Measurements from ENCODE around the gene SVBP. TPM values are rescaled to one million over a fixed set of nuclear protein-coding genes. Genes with fewer than 3 reads are reported as not detected.

Gene SVBP
- total and polyA plus RNA-seq, 2 of the 8 experiments (the other 6 are each of a cell fraction or from before 2014, with no cell fraction given) = 29.7 to 30.2 TPM

DNA sequence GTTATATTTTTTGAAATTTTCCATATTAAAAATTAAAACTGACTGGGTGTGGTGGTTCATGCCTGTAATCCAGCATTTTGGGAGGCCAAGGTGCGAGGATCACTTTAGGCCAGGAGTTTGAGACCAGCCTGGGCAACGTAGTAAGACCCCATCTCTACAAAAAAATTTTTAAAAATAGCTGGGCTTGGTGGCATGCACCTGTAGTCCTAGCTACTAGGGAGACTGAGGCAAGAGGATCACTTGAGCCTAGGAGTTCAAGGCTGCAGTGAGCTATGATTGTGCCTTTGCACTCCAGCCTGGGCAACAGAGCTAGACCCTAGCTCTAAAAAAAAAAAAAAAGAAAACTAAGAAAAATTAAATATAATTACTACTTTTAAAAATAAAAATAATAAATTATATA is 4.5 kb upstream of the SVBP start:
- no peak overlapping the region for H2BK12ac ChIP-seq (ENCODE audit: low read depth, low read length)
- FAIRE-seq (no peak), DNase-seq (ENCODE audit: low read depth in 1 of 2, low spot score in 2 of 2) (no peak)
- no peak overlapping the region for H3K4ac ChIP-seq (replicated peaks; ENCODE audit: insufficient read length, low read depth, low read length)
- no peak overlapping the region for H3K27ac ChIP-seq (ENCODE audit: low read depth, low read length)
- peaks cover 0 to 2% of the 10 kb centered on the region in 2 experiments for H4K20me1 ChIP-seq (replicated peaks in 1 of 2; ENCODE audit: control insufficient read depth in 1 of 2, insufficient read depth in 2 of 2, low read length in 2 of 2)
- H3K9ac ChIP-seq (replicated peaks in 1 of 4; ENCODE audit: extremely low read depth in 1 of 4, low read depth in 3 of 4, low read length in 3 of 4) = no peak overlapping the region
- 87% methylated on average over 2 of the region's 2 CpGs; no CpG with 5 or more reads in 1 of the 2 experiments for WGBS, 2 experiments (ENCODE audit: extremely low coverage in 1 of 2, insufficient coverage in 1 of 2, insufficient read length in 1 of 2, insufficient replicate concordance in 2 of 2, low coverage in 1 of 2, low lambda C conversion rate in 2 of 2, missing lambda C conversion rate in 1 of 2)
- no peak overlapping the region for H2BK120ac ChIP-seq (replicated peaks; ENCODE audit: low read depth, low read length)
- ChIA-PET CTCF (ENCODE audit: partially characterized antibody) (interaction anchor here (1.2 to 2.9 kb wide), 3 partner anchors 13 to 251 kb away, joined by 3 to 7 read pairs (median 3); no protein-coding TSS in a partner anchor), POLR2A (ENCODE audit: partially characterized antibody) (interaction anchor here (1.1 to 5.5 kb wide), 4 partner anchors 13 to 55 kb away, joined by 3 to 21 read pairs (median 4); partner anchors contain the start of genes C1orf50, P3H1 and ZNF691)
- no peak overlapping the region for H4K8ac ChIP-seq (ENCODE audit: extremely low read depth, insufficient read depth, low read length)
- H3K23me2 ChIP-seq (ENCODE audit: low read depth, low read length) = peaks cover 3% of the 10 kb centered on the region; the same call in 1 of the 2 replicates
- H3K79me1 ChIP-seq (ENCODE audit: low read depth, low read length) = no peaks in the 10 kb centered on the region
- H2BK5ac ChIP-seq (ENCODE audit: low read depth, low read length) = no peak overlapping the region
- H2AFZ ChIP-seq (ENCODE audit: low read length) = no peak overlapping the region
- H3K4me3 ChIP-seq (ENCODE audit: extremely low read depth in 1 of 4, insufficient read depth in 2 of 4, low read depth in 3 of 4, low read length in 4 of 4) = no peak overlapping the region
- no peak overlapping the region for H4K5ac ChIP-seq (ENCODE audit: insufficient read length, low read depth, low read length)
- H3K36me3 ChIP-seq (ENCODE audit: control insufficient read depth in 2 of 4, insufficient read depth in 4 of 4, low read length in 3 of 4) = no peaks in the 10 kb centered on the region
- no peaks in the 10 kb centered on the region for H3K79me2 ChIP-seq (ENCODE audit: control insufficient read depth in 1 of 2, insufficient read depth in 2 of 2, low read length in 2 of 2)
- H4K91ac ChIP-seq (replicated peaks; ENCODE audit: insufficient read length, low read length) = no peak overlapping the region
- H3K14ac ChIP-seq (ENCODE audit: insufficient read length) = no peak overlapping the region
- H3K9me3 ChIP-seq (ENCODE audit: insufficient read depth in 2 of 2, low read depth in 1 of 2, low read length in 1 of 2) = no peaks in the 10 kb centered on the region
- H2AK5ac ChIP-seq (ENCODE audit: low read depth, low read length) = no peak overlapping the region
- no peak overlapping the region for H3K18ac ChIP-seq (ENCODE audit: extremely low read depth, low read length)
- no peaks in the 10 kb centered on the region for H3K27me3 ChIP-seq (replicated peaks in 1 of 4; ENCODE audit: control insufficient read depth in 3 of 4, extremely low read depth in 1 of 4, insufficient read depth in 3 of 4, low read length in 3 of 4)
- no peak overlapping the region for H3K56ac ChIP-seq (replicated peaks; ENCODE audit: insufficient read length, low read depth, low read length)
- peaks cover 0 to 5% (median 1%) of the 10 kb centered on the region in 4 experiments; a peak in 4 of 7 replicates for H3K4me1 ChIP-seq (replicated peaks in 1 of 4; ENCODE audit: control insufficient read depth in 3 of 4, insufficient read depth in 4 of 4, low read length in 3 of 4)
- H3K4me2 ChIP-seq (ENCODE audit: insufficient read depth in 1 of 2, low read depth in 2 of 2, low read length in 2 of 2) = no peak overlapping the region
- H3K23ac ChIP-seq (ENCODE audit: insufficient read length) = no peak overlapping the region
- TF ChIP-seq CBX5 (IDR thresholded peaks at IDR 0.05; ENCODE audit: low read depth, low read length) (no peak), CTBP2 (IDR thresholded peaks at IDR 0.05; ENCODE audit: borderline replicate concordance, insufficient read depth, insufficient read length, low read length) (no peak), ASH2L (IDR thresholded peaks at IDR 0.05; ENCODE audit: low read length) (no peak), JUND (IDR thresholded peaks at IDR 0.05; ENCODE audit: low read length) (no peak), BCL11A (IDR thresholded peaks at IDR 0.05; ENCODE audit: low read depth in 2 of 2, low read length in 2 of 2) (no peak)
- TF ChIP-seq, protein P1, sequence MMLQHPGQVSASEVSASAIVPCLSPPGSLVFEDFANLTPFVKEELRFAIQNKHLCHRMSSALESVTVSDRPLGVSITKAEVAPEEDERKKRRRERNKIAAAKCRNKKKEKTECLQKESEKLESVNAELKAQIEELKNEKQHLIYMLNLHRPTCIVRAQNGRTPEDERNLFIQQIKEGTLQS (IDR thresholded peaks at IDR 0.05; ENCODE audit: insufficient read depth, low read depth, low read length) = no peak
- no peak overlapping the region for H2BK15ac ChIP-seq (ENCODE audit: low read length)
- no peak overlapping the region for H2BK20ac ChIP-seq (ENCODE audit: low read length)

Data from H1 (cell line).